Prostate gland (tissue), 2 donors: ENCODE measurements around the gene ZNF385B.

Experiments used
- POLR2A ChIP-seq: fragments of 450-650 bp; IDR thresholded peaks from one replicate; pipeline ENCODE4 v1.6.1; 2016; ENCODE audit warnings: antibody characterized with exemption, mild to moderate bottlenecking
- POLR2AphosphoS5 ChIP-seq: sonication (generic); formaldehyde crosslinking; IDR thresholded peaks from one replicate; pipeline ENCODE4 v1.6.1; 2017; ENCODE audit warnings: antibody characterized with exemption
- TF ChIP-seq, protein P1 (sequence below), 4 experiments: fragments of 200-600 bp in 2 of 4; fragments of 450-650 bp in 2 of 4; sonication (generic) in 2 of 4; IDR thresholded peaks; 1 replicate in 3 of 4; 2 replicates in 1 of 4; pipeline ENCODE4 v1.5.1; 2016 to 2019; ENCODE audit warnings: antibody characterized with exemption in 4 of 4, mild to moderate bottlenecking in 2 of 4, moderate library complexity in 2 of 4

DNA sequence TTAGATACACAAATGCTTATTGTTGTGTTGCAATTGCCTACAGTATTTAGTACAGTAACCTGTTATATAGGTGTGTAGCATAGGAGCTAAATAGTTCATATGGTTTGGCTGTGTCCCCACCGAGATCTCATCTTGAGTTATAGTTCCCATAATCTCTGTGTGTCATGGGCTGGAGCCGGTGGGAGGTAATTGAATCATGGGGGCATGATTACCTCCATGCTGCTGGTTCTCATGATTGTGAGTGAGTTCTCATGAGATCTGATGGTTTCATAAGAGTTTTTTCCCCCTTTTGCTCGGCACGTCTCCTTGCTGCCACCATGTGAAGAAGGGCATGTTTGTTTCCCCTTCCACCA lies 406.3 kb downstream of the ZNF385B start:
- TF ChIP-seq, protein P1, sequence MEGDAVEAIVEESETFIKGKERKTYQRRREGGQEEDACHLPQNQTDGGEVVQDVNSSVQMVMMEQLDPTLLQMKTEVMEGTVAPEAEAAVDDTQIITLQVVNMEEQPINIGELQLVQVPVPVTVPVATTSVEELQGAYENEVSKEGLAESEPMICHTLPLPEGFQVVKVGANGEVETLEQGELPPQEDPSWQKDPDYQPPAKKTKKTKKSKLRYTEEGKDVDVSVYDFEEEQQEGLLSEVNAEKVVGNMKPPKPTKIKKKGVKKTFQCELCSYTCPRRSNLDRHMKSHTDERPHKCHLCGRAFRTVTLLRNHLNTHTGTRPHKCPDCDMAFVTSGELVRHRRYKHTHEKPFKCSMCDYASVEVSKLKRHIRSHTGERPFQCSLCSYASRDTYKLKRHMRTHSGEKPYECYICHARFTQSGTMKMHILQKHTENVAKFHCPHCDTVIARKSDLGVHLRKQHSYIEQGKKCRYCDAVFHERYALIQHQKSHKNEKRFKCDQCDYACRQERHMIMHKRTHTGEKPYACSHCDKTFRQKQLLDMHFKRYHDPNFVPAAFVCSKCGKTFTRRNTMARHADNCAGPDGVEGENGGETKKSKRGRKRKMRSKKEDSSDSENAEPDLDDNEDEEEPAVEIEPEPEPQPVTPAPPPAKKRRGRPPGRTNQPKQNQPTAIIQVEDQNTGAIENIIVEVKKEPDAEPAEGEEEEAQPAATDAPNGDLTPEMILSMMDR (IDR thresholded peaks at IDR 0.05), result no peak
- TF ChIP-seq POLR2A (no peak), POLR2AphosphoS5 (no peak)
